K562 (cell line): ENCODE data around the gene TRAF3IP1. TPM values are rescaled to one million over a fixed set of nuclear protein-coding genes. Genes with fewer than 3 reads are reported as not detected.

ENCODE experiments used
- CHD2 ChIP-seq: IDR thresholded peaks from 2 replicates; pipeline ENCODE4 v1.6.1; 2011; ENCODE audit warnings: low read depth, low read length
- DDX20 ChIP-seq: fragments of 450-650 bp; IDR thresholded peaks from 2 replicates; pipeline ENCODE4 v1.6.1; 2016; ENCODE audit warnings: missing genetic modification characterization, low read depth, mild to moderate bottlenecking, missing compliant biosample characterization, moderate library complexity
- ETV1 ChIP-seq: fragments of 450-650 bp; conservative IDR thresholded peaks from 2 replicates; pipeline ENCODE4 v1.6.1; 2016; ENCODE audit warnings: missing genetic modification characterization, control low read depth, low read depth, missing compliant biosample characterization
- GABPB1 ChIP-seq: sonication (generic); formaldehyde crosslinking; IDR thresholded peaks from 2 replicates; pipeline ENCODE4 v1.8.0; 2022; ENCODE audit warnings: mild to moderate bottlenecking, missing genetic modification reagents
- HDAC2 ChIP-seq: fragments of 450-650 bp; IDR thresholded peaks from 2 replicates; pipeline ENCODE4 v1.6.1; 2016; ENCODE audit warnings: mild to moderate bottlenecking
- HMGXB4 ChIP-seq: sonication (generic); formaldehyde crosslinking; IDR thresholded peaks from 2 replicates; pipeline ENCODE4 v1.8.1; 2023; ENCODE audit warnings: mild to moderate bottlenecking, missing genetic modification reagents
- NFATC3 ChIP-seq: fragments of 450-650 bp; IDR thresholded peaks from 2 replicates; pipeline ENCODE4 v1.6.1; 2017; ENCODE audit warnings: mild to moderate bottlenecking
- PHTF2 ChIP-seq: fragments of 250-450 bp; sonication (Bioruptor Pico); IDR thresholded peaks from 2 replicates; pipeline ENCODE4 v1.5.0; 2021; ENCODE audit warnings: mild to moderate bottlenecking
- SLC30A9 ChIP-seq: fragments of 250-450 bp; sonication (Bioruptor Pico); IDR thresholded peaks from 2 replicates; pipeline ENCODE4 v1.8.0; 2022; ENCODE audit warnings: mild to moderate bottlenecking, moderate library complexity
- SREBF1 ChIP-seq: fragments of 150-350 bp; IDR thresholded peaks from 2 replicates; pipeline ENCODE4 v1.6.1; 2014; ENCODE audit warnings: antibody characterized with exemption, low read depth, low read length, borderline replicate concordance
- ZBED1 ChIP-seq: IDR thresholded peaks from 2 replicates; pipeline ENCODE4 v1.6.1; 2014
- ZBTB17 ChIP-seq: fragments of 450-650 bp; formaldehyde crosslinking; IDR thresholded peaks from 2 replicates; pipeline ENCODE4 v1.4.0; 2020; ENCODE audit warnings: mild to moderate bottlenecking
- ZNF280A ChIP-seq: fragments of 450-650 bp; IDR thresholded peaks from 2 replicates; pipeline ENCODE4 v1.6.1; 2018; ENCODE audit warnings: mild to moderate bottlenecking, low read depth; ENCODE audit not compliant: partially characterized antibody
- ZNF583 ChIP-seq: fragments of 250-450 bp; sonication (Bioruptor Pico); IDR thresholded peaks from 2 replicates; pipeline ENCODE4 v1.4.0; 2020
- ZNF75A ChIP-seq: fragments of 450-650 bp; formaldehyde crosslinking; IDR thresholded peaks from 2 replicates; pipeline ENCODE4 v1.4.0; 2020; ENCODE audit warnings: mild to moderate bottlenecking
- polyA plus RNA-seq, 8 experiments: library from polyadenylated mRNA; depleted of rRNA in 4 of 8; stranded (reverse) in 5 of 8; unstranded in 3 of 8; fragments of >200 nt; fragmentation: Nextera tagmentation in 2 of 8; fragmentation: Illumina TruSeq in 1 of 8; extraction: Ambion mirVana in 2 of 8; extraction: Trizol in 1 of 8; gene quantifications; 2 replicates each; pipeline versions ENCODE4 v1.2.1 to v1.2.3, GENCODE V29; 2011 to 2014; ENCODE audit warnings: inconsistent platforms in 1 of 8, missing spikeins in 1 of 8
- total RNA-seq, 7 experiments: library from RNA; depleted of rRNA in 6 of 7; stranded (reverse); fragments of >200 nt in 6 of 7; fragmentation: Illumina TruSeq in 2 of 7; extraction: Trizol in 2 of 7; gene quantifications; 2 replicates each; pipeline versions ENCODE4 v1.2.1 to v1.2.3, GENCODE V29; 2011 to 2021; ENCODE audit warnings: low replicate concordance in 1 of 7
- TF ChIP-seq, protein P1 (sequence below): fragments of 250-450 bp; sonication (Bioruptor Pico); IDR thresholded peaks from 2 replicates; pipeline ENCODE4 v1.4.0; 2020; ENCODE audit warnings: mild to moderate bottlenecking
- TF ChIP-seq, protein P2 (sequence below): fragments of 250-450 bp; sonication (Bioruptor Pico); IDR thresholded peaks from 2 replicates; pipeline ENCODE4 v1.5.0; 2021; ENCODE audit warnings: mild to moderate bottlenecking, borderline replicate concordance
- TF ChIP-seq, protein P3 (sequence below): fragments of 250-450 bp; sonication (Bioruptor Pico); IDR thresholded peaks from 2 replicates; pipeline ENCODE4 v1.8.0; 2021; ENCODE audit warnings: moderate library complexity, mild to moderate bottlenecking, inconsistent platforms

TRAF3IP1 gene
- total and polyA plus RNA-seq, 9 of the 15 experiments (the other 6 are each of a cell fraction or from before 2014, with no cell fraction given), result 1.3 to 7.4 (median 3.4) TPM

- TF ChIP-seq, protein P1, sequence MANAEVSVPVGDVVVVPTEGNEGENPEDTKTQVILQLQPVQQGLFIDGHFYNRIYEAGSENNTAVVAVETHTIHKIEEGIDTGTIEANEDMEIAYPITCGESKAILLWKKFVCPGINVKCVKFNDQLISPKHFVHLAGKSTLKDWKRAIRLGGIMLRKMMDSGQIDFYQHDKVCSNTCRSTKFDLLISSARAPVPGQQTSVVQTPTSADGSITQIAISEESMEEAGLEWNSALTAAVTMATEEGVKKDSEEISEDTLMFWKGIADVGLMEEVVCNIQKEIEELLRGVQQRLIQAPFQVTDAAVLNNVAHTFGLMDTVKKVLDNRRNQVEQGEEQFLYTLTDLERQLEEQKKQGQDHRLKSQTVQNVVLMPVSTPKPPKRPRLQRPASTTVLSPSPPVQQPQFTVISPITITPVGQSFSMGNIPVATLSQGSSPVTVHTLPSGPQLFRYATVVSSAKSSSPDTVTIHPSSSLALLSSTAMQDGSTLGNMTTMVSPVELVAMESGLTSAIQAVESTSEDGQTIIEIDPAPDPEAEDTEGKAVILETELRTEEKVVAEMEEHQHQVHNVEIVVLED (CRISPR knock-in tag), result peak; percentile 44; the same call in 1 of the 2 replicates
- TF ChIP-seq HMGXB4 (CRISPR knock-in tag) (no peak), ZBTB17 (CRISPR knock-in tag) (no peak), SLC30A9 (CRISPR knock-in tag) (no peak), ZNF583 (CRISPR knock-in tag) (no peak), ZNF280A (no peak), CHD2 (peak; percentile 68), PHTF2 (CRISPR knock-in tag) (no peak), DDX20 (no peak), NFATC3 (no peak), ZNF75A (CRISPR knock-in tag) (no peak), SREBF1 (0 out of 2 replicates have a peak, but pooled peaks have one; percentile 32), ETV1 (tag) (peak; percentile 75), ZBED1 (no peak), HDAC2 (no peak), GABPB1 (CRISPR knock-in tag) (peak; percentile 76; the same call in 1 of the 2 replicates)
- TF ChIP-seq, protein P2, sequence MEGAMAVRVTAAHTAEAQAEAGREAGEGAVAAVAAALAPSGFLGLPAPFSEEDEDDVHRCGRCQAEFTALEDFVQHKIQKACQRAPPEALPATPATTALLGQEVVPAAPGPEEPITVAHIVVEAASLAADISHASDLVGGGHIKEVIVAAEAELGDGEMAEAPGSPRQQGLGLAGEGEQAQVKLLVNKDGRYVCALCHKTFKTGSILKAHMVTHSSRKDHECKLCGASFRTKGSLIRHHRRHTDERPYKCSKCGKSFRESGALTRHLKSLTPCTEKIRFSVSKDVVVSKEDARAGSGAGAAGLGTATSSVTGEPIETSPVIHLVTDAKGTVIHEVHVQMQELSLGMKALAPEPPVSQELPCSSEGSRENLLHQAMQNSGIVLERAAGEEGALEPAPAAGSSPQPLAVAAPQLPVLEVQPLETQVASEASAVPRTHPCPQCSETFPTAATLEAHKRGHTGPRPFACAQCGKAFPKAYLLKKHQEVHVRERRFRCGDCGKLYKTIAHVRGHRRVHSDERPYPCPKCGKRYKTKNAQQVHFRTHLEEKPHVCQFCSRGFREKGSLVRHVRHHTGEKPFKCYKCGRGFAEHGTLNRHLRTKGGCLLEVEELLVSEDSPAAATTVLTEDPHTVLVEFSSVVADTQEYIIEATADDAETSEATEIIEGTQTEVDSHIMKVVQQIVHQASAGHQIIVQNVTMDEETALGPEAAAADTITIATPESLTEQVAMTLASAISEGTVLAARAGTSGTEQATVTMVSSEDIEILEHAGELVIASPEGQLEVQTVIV, result no peak
- TF ChIP-seq, protein P3, sequence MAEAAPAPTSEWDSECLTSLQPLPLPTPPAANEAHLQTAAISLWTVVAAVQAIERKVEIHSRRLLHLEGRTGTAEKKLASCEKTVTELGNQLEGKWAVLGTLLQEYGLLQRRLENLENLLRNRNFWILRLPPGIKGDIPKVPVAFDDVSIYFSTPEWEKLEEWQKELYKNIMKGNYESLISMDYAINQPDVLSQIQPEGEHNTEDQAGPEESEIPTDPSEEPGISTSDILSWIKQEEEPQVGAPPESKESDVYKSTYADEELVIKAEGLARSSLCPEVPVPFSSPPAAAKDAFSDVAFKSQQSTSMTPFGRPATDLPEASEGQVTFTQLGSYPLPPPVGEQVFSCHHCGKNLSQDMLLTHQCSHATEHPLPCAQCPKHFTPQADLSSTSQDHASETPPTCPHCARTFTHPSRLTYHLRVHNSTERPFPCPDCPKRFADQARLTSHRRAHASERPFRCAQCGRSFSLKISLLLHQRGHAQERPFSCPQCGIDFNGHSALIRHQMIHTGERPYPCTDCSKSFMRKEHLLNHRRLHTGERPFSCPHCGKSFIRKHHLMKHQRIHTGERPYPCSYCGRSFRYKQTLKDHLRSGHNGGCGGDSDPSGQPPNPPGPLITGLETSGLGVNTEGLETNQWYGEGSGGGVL (CRISPR knock-in tag), result no peak
These were observed 31.4 kb upstream of the TRAF3IP1 start (continued) for GRCh38 chr2:238288650-238289573.
